GM13977 (cell line): ENCODE results near the gene ADAM11.

Experiments
- DNase-seq: peaks from one replicate; pipeline ENCODE4 v3.0.0; 2012; ENCODE audit warnings: low spot score
- CTCF ChIP-seq: IDR thresholded peaks from 2 replicates; pipeline ENCODE4 v1.5.1; 2012; ENCODE audit warnings: mild to moderate bottlenecking, control low read depth; ENCODE audit not compliant: insufficient read depth; ENCODE audit errors: extremely low read depth, missing control alignments
- in situ Hi-C: fragments of 300-500 bp; cut with MboI; formaldehyde crosslinking; loops from one replicate; pipeline ENCODE4 v1.12.0; 2022; ENCODE audit warnings: low sequenced_read_pairs, low pct_unique_long_range_greater_than_20kb, mixed read lengths, inconsistent platforms; ENCODE audit not compliant: unreplicated experiment

The ADAM11 gene

GRCh38 chr17:44769647-44770084, 10.9 kb downstream of the ADAM11 start:
- in situ Hi-C loops = loop anchor here (10.0 kb wide), 1 partner anchor 95 kb away; no protein-coding TSS in a partner anchor
- DNase-seq = no peak
- TF ChIP-seq CTCF = no peak

- no peak for TF ChIP-seq CTCF
- DNase-seq = no peak
- in situ Hi-C loops = loop anchor here (10.0 kb wide), 1 partner anchor 94 kb away; no protein-coding TSS in a partner anchor
Measured at GRCh38 chr17:44770166-44770925, 11.6 kb downstream of the ADAM11 start.

- in situ Hi-C loops = loop anchor here (10.0 kb wide), 1 partner anchor 92 kb away; no protein-coding TSS in a partner anchor
- DNase-seq = no peak
- TF ChIP-seq CTCF = no peak
Measured at GRCh38 chr17:44772308-44773045, 13.7 kb downstream of the ADAM11 start.

- no peak for DNase-seq
- in situ Hi-C loops = loop anchor here (10.0 kb wide), 1 partner anchor 92 kb away; no protein-coding TSS in a partner anchor
- TF ChIP-seq CTCF = no peak
Measured at GRCh38 chr17:44773140-44773539, 14.4 kb downstream of the ADAM11 start.

- in situ Hi-C loops = loop anchor here (10.0 kb wide), 1 partner anchor 90 kb away; no protein-coding TSS in a partner anchor
- peak; percentile 100 for TF ChIP-seq CTCF
- DNase-seq = peak; percentile 93
Measured at GRCh38 chr17:44774271-44775135, 15.7 kb downstream of the ADAM11 start.
